Dermis microvascular lymphatic vessel endothelial cell (primary cell): ENCODE results near the gene NOL12. TPM values are rescaled to one million over a fixed set of nuclear protein-coding genes. Genes with fewer than 3 reads are reported as not detected.

Experiments used
- DNase-seq, 2 donors: peaks; one replicate each; pipeline versions ENCODE4 v3.0.0 to v3.0.0-alpha.2; 2010; ENCODE audit warnings: low read depth in 2 of 2
- total RNA-seq: library from RNA; depleted of rRNA; stranded (reverse); fragments of >200 nt; gene quantifications from 2 replicates; pipeline ENCODE4 v1.2.1, GENCODE V29; 2014

Gene NOL12
- total RNA-seq, 1 donor from 2014 or later, result 17.6 TPM

DNA sequence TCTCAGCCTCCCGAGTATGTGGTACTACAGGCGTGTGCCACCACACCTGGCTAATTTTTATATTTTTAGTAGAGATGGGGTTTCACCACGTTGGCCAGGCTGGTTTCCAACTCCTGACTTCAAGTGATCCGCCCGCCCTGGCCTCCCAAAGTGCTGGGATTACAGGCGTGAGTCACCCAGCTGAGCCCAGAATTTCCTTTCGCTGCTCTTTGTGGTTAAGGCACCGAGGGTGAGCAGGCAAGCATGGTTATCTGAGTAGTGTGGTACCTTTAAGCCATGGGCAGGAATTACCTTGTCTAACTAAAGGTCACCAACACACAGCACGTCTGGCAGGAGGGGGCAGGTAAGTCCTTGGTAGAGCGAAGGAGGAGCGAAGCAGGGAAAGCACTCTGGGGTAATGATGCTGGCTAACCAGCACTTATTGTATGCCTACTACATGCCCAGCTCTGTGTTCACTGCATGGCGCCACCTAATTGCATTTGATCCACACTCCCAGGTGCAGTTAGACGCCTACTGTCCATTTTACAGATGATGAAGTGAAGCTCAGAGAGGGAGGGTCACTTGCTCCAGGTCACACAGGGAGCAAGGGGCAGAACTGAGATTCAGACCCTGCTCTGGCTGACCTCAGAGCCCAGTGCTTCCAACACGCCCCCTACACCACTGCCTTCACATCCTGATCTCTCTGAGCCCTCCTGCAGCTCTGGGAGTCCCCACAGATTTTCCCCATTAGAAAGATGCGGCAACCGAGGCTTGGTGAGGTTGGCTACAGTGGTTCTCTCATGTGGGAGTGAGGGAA is 56.4 kb downstream of the NOL12 start:
- peak in 1 of 2 donors; percentile 41 for DNase-seq

Other genes starting within 250 kb of the NOL12 start
- 97.7 and 197 TPM in 2 replicates for gene MFNG, start 200.0 kb upstream of the NOL12 start, total RNA-seq
- gene CARD10, start 166.9 kb upstream of the NOL12 start, total RNA-seq, result 47.9 and 55.6 TPM in 2 replicates
- 6.8 and 14.8 TPM in 2 replicates for gene CDC42EP1, start 125.9 kb upstream of the NOL12 start, total RNA-seq
- gene LGALS2, start 106.3 kb upstream of the NOL12 start, total RNA-seq, result not detected in 2 replicates
- gene GGA1, start 77.5 kb upstream of the NOL12 start, total RNA-seq, result 42.0 and 62.8 TPM in 2 replicates
- gene SH3BP1, start 46.7 kb upstream of the NOL12 start, total RNA-seq, result 0.89 and 1.3 TPM in 2 replicates
- gene PDXP, start 27.6 kb upstream of the NOL12 start, total RNA-seq, result 6.7 and 9.2 TPM in 2 replicates
- gene LGALS1, start 10.7 kb upstream of the NOL12 start, total RNA-seq, result 3,435 and 6,925 TPM in 2 replicates
- 95.9 and 142 TPM in 2 replicates for gene TRIOBP, start 10.7 kb downstream of the NOL12 start, total RNA-seq
- 16.9 and 24.6 TPM in 2 replicates for gene GCAT, start 121.6 kb downstream of the NOL12 start, total RNA-seq
- 0.13 TPM in 1 of 2 replicates, not detected in the other for gene GALR3, start 137.0 kb downstream of the NOL12 start, total RNA-seq
- 20.5 and 23.4 TPM in 2 replicates for gene ANKRD54, start 158.0 kb downstream of the NOL12 start, total RNA-seq
- gene EIF3L, start 163.1 kb downstream of the NOL12 start, total RNA-seq, result 290 and 470 TPM in 2 replicates
- gene MICALL1, start 220.0 kb downstream of the NOL12 start, total RNA-seq, result 21.3 and 37.3 TPM in 2 replicates